ENCODE measurements around the gene MIEF2.

Gene MIEF2

DNA sequence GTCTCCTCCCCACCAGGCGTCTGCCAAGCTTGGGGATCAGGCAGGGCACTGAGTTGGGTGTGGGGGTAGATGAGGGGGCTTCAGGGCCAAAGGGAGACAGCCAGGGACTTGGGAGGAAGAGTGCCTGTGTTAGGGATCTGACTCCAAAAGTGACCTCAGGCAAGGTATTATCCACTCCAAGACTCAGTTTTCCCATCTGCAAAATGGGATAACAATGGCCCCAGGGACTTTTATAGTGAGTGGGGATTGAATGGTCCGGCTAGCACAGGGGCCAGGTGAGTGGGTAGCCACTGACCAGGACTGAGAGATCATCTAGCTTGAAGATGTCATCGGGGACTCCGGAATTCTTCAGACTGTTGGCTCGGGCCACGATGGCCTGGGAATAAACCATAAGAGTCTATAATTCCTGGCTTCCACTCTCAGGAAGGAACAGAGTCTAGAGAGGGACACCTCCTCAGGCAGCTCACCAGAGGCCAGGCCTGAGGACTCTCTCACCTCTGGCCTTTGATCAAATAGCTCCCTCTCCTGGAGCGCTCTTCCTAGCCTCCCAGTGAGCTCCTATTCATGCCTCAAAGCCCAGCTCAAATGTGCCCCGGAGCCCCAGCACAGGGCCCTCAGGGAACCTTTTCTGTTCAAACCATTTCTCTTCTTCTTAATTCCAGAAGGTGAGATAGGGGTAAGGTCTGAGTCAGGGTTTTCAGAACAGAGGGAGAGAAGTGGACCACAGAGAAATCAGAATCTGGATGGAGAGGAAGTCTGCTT is 5.4 kb upstream of the MIEF2 start:
- Histone ChIP-seq H3K27ac (ENCODE audit: low read depth, low read length) (no peak overlapping the region), H3K4me3 (ENCODE audit: low read depth in 1 of 5, low read length in 5 of 5) (no peak overlapping the region), H3K9ac (ENCODE audit: low read length in 5 of 5) (no peak overlapping the region), H3K4me1 (ENCODE audit: control insufficient read depth in 5 of 5, insufficient read depth in 5 of 5, low read length in 5 of 5) (peaks cover 5 to 30% (median 29%) of the 10 kb centered on the region in 5 donors), H3K9me3 (ENCODE audit: control insufficient read depth in 5 of 5, low read length in 5 of 5) (no peaks in the 10 kb centered on the region), H3K36me3 (ENCODE audit: control insufficient read depth in 5 of 5, insufficient read depth in 5 of 5, low read length in 5 of 5) (peaks cover 0 to 67% (median 66%) of the 10 kb centered on the region in 5 donors), H3K27me3 (ENCODE audit: control insufficient read depth in 5 of 5, insufficient read depth in 4 of 5, low read length in 5 of 5) (no peaks in the 10 kb centered on the region)

DNA sequence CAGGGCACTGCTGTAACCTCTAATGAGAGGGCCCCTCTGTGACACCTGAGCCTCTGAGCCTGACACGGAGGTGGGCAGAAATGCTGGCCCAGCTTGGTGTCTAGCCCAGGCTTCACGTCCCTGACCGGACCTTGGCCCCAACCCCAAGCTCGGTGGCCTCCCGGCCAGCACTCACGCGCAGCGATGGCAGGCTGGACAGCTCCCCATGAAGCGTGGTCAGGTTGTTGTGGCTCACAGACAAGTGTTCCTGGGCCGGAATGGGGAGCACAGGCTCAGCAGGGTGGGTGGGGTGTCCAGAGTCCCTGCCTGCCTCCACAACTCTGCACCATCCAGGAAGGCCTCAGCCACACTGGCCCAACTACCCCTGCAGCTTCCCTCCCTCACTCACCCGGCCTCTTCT is 4.1 kb upstream of the MIEF2 start:
- Histone ChIP-seq H3K4me1 (ENCODE audit: control insufficient read depth in 5 of 5, insufficient read depth in 5 of 5, low read length in 5 of 5) (peaks cover 5 to 39% (median 36%) of the 10 kb centered on the region in 5 donors), H3K4me3 (ENCODE audit: low read depth in 1 of 5, low read length in 5 of 5) (no peak overlapping the region), H3K27me3 (ENCODE audit: control insufficient read depth in 5 of 5, insufficient read depth in 4 of 5, low read length in 5 of 5) (no peaks in the 10 kb centered on the region), H3K9me3 (ENCODE audit: control insufficient read depth in 5 of 5, low read length in 5 of 5) (no peaks in the 10 kb centered on the region), H3K36me3 (ENCODE audit: control insufficient read depth in 5 of 5, insufficient read depth in 5 of 5, low read length in 5 of 5) (peaks cover 0 to 55% (median 53%) of the 10 kb centered on the region in 5 donors), H3K27ac (ENCODE audit: low read depth, low read length) (no peak overlapping the region), H3K9ac (ENCODE audit: low read length in 5 of 5) (peak overlapping the region in 1 of 5 donors; percentile 90)

DNA sequence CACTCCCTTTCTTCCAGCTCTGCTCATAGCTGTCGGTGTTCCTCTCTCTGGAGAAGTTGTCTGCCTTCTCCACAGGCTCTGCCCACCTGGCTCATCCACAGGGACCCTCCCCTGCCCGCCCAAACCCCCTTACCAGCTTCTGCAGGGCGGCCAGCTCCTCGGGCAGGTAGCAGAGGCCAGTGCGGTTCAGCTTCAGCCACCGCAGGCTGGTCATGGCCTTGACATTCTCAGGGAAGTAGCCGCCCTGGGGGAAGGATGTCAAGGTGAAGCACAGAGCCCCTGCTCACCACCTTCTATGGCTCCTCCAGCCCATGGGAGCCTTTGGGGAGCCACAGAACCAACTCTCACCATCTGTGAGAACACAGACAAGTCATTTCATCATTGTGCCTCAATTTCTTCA is 3.7 kb upstream of the MIEF2 start:
- H3K4me1 ChIP-seq (ENCODE audit: control insufficient read depth in 5 of 5, insufficient read depth in 5 of 5, low read length in 5 of 5): peaks cover 5 to 44% (median 41%) of the 10 kb centered on the region in 5 donors
- H3K4me3 ChIP-seq (ENCODE audit: low read depth in 1 of 5, low read length in 5 of 5): peak overlapping the region in 4 of 5 donors; percentile 83 to 92 (median 89)
- H3K36me3 ChIP-seq (ENCODE audit: control insufficient read depth in 5 of 5, insufficient read depth in 5 of 5, low read length in 5 of 5): peaks cover 0 to 50% (median 49%) of the 10 kb centered on the region in 5 donors
- no peaks in the 10 kb centered on the region for H3K9me3 ChIP-seq (ENCODE audit: control insufficient read depth in 5 of 5, low read length in 5 of 5)
- peak overlapping the region; percentile 96 for H3K27ac ChIP-seq (ENCODE audit: low read depth, low read length)
- H3K9ac ChIP-seq (ENCODE audit: low read length in 5 of 5): peak overlapping the region in 4 of 5 donors; percentile 81 to 95 (median 92)
- H3K27me3 ChIP-seq (ENCODE audit: control insufficient read depth in 5 of 5, insufficient read depth in 4 of 5, low read length in 5 of 5): no peaks in the 10 kb centered on the region

DNA sequence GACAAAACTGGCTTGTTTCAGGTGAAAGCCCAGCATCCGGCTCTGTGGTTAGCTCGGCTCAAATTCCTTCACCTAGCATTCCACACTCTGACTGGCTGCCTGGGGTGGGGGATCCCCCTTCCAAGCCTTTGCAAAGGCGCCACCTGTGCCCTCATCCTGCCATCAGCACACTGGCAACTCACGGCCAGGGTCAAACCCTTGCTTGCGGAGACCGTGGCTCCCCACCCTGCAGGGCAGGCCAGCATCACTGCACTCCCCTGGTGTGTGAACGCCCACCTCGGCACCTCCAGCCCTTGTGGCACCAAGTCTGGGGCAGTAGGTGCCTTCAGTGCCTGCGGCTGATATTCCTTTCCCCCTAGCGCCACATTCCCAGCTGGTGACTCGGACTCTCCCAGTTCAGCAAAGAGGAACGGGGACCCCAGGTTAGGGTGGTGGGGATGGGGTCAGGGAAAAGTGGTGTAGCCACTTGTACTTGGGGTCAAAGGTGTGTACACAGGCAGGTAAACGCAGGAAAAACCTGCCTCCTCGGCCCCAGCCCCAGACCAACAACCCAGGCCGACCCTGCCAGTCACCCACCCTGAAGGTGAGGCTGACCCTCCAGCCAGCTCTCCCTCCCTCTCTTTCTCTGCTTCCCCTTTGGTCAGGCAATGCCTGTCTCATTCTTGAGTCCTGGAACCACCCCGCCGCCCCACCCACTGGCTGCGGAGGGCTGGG is 3.0 kb upstream of the MIEF2 start:
- Histone ChIP-seq H3K4me1 (ENCODE audit: control insufficient read depth in 5 of 5, insufficient read depth in 5 of 5, low read length in 5 of 5) (peaks cover 5 to 50% (median 47%) of the 10 kb centered on the region in 5 donors), H3K9ac (ENCODE audit: low read length in 5 of 5) (peak overlapping the region; percentile 81 to 95 (median 90)), H3K27me3 (ENCODE audit: control insufficient read depth in 5 of 5, insufficient read depth in 4 of 5, low read length in 5 of 5) (no peaks in the 10 kb centered on the region), H3K9me3 (ENCODE audit: control insufficient read depth in 5 of 5, low read length in 5 of 5) (no peaks in the 10 kb centered on the region), H3K36me3 (ENCODE audit: control insufficient read depth in 5 of 5, insufficient read depth in 5 of 5, low read length in 5 of 5) (peaks cover 0 to 44% (median 42%) of the 10 kb centered on the region in 5 donors), H3K27ac (ENCODE audit: low read depth, low read length) (peak overlapping the region; percentile 96), H3K4me3 (ENCODE audit: low read depth in 1 of 5, low read length in 5 of 5) (peak overlapping the region; percentile 73 to 92 (median 86))

DNA sequence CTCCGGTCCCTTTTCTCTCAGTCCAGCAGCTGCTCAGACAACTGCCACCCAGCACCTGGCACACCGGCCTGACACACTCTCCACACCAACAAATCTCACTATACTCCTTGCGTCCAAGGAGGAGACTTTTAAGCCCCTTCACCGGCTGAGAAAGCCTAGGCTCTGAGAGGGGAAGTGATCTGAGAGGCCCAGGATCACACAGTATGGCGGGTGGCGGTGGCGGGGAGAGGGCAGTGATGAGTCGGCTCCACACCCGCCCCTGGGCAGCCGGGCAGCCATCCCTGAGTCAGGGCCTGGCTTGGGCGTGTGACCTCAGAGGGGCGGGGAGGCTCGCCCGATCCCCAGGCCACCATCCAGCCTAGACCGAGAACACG is 2.5 kb upstream of the MIEF2 start:
- no peaks in the 10 kb centered on the region for H3K9me3 ChIP-seq (ENCODE audit: control insufficient read depth in 5 of 5, low read length in 5 of 5)
- H3K27ac ChIP-seq (ENCODE audit: low read depth, low read length): peak overlapping the region; percentile 96
- peak overlapping the region; percentile 81 to 95 (median 90) for H3K9ac ChIP-seq (ENCODE audit: low read length in 5 of 5)
- peak overlapping the region; percentile 73 to 92 (median 86) for H3K4me3 ChIP-seq (ENCODE audit: low read depth in 1 of 5, low read length in 5 of 5)
- H3K36me3 ChIP-seq (ENCODE audit: control insufficient read depth in 5 of 5, insufficient read depth in 5 of 5, low read length in 5 of 5): peaks cover 0 to 41% (median 38%) of the 10 kb centered on the region in 5 donors
- peaks cover 5 to 55% (median 52%) of the 10 kb centered on the region in 5 donors for H3K4me1 ChIP-seq (ENCODE audit: control insufficient read depth in 5 of 5, insufficient read depth in 5 of 5, low read length in 5 of 5)
- H3K27me3 ChIP-seq (ENCODE audit: control insufficient read depth in 5 of 5, insufficient read depth in 4 of 5, low read length in 5 of 5): no peaks in the 10 kb centered on the region

DNA sequence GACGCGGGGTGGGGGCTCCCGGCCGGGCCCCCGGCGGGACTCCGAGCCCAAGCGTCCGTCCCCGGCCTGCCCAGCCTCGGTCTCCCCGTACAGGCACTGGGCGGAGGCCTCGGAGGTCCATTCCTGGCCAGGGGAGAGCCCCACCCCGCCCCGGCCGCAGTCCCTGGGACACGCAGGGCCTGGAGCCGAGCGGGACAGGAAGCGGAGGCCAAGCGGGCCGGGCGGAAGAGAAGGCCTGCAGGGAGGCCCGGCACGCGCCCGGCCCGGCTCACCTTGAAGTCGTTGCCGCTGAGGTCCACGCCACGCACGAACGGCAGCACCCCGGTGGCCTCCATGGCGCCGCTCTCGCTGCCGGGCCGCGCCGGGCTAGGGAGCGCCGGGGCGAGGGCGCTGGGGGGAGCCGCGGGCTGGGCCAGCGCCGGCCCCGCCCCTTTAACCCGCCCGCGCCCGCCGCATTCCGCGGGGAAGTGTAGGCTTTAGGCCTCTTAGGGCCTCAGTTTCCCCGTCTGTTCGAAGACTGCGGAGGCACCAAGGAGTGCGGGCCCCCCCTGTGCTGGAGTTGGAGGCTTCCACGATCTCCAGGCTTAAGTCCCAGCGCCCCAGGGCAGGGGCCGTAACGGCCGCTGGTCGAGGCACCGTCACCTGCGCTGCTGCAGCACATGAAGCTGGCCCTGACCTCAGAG is 2.0 kb upstream of the MIEF2 start, which contains the start of gene FLII:
Gene FLII, minus strand, starts transcription at position 383 of the 683 bp plus-strand sequence. Its CDS starts 48 bp downstream, at position 335.
- Histone ChIP-seq H3K4me1 (ENCODE audit: control insufficient read depth in 5 of 5, insufficient read depth in 5 of 5, low read length in 5 of 5) (peaks cover 5 to 56% (median 52%) of the 10 kb centered on the region in 5 donors), H3K27ac (ENCODE audit: low read depth, low read length) (peak within 1 kb of the TSS; percentile 96), H3K4me3 (ENCODE audit: low read depth in 1 of 5, low read length in 5 of 5) (peak within 1 kb of the TSS; percentile 73 to 92 (median 86)), H3K36me3 (ENCODE audit: control insufficient read depth in 5 of 5, insufficient read depth in 5 of 5, low read length in 5 of 5) (peaks cover 0 to 41% (median 38%) of the 10 kb centered on the region in 5 donors), H3K9me3 (ENCODE audit: control insufficient read depth in 5 of 5, low read length in 5 of 5) (no peaks in the 10 kb centered on the region), H3K9ac (ENCODE audit: low read length in 5 of 5) (peak within 1 kb of the TSS; percentile 81 to 95 (median 90)), H3K27me3 (ENCODE audit: control insufficient read depth in 5 of 5, insufficient read depth in 4 of 5, low read length in 5 of 5) (no peaks in the 10 kb centered on the region)

DNA sequence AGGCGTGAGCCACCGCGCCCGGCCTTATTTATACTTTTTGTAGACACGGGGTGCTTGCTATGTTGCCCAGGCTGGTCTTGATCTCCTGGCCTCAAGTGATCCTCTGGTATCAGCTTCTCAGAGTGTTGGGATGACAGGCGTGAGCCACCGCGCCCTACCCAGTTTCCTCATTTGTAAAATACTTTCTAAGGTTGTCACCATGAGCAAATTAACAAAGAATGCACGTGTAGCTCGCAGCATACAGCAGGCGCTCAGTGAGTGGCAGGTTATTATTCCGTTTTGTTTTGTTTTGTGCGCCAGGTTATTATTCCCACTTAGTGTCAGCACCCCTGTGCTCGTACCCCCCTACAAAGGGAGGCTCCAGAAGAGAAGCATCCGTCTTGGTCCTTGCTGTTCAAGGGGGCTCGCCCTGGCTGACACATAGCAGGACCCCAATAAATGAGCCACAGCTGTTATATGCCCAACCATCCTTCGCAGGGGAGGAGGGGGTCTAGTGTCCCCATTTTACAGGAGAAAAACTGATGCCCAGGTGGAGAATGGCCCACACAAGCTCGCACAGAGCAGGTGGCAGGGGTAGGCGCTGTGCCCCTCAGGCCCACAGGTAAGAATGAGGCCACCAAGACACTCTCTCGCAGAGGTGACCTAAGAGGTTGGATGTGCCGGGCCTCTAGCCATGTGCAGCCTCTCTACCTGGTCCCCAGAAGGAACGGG is 686 bp upstream of the MIEF2 start:
- peak overlapping the region in 1 of 5 donors; percentile 90 for H3K9ac ChIP-seq (ENCODE audit: low read length in 5 of 5)
- H3K4me3 ChIP-seq (ENCODE audit: low read depth in 1 of 5, low read length in 5 of 5): peak overlapping the region; percentile 58 to 95 (median 84)
- peaks cover 0 to 41% (median 38%) of the 10 kb centered on the region in 5 donors for H3K36me3 ChIP-seq (ENCODE audit: control insufficient read depth in 5 of 5, insufficient read depth in 5 of 5, low read length in 5 of 5)
- H3K27ac ChIP-seq (ENCODE audit: low read depth, low read length): peak overlapping the region; percentile 93
- H3K27me3 ChIP-seq (ENCODE audit: control insufficient read depth in 5 of 5, insufficient read depth in 4 of 5, low read length in 5 of 5): no peaks in the 10 kb centered on the region
- peaks cover 5 to 56% (median 52%) of the 10 kb centered on the region in 5 donors for H3K4me1 ChIP-seq (ENCODE audit: control insufficient read depth in 5 of 5, insufficient read depth in 5 of 5, low read length in 5 of 5)
- H3K9me3 ChIP-seq (ENCODE audit: control insufficient read depth in 5 of 5, low read length in 5 of 5): no peaks in the 10 kb centered on the region

DNA sequence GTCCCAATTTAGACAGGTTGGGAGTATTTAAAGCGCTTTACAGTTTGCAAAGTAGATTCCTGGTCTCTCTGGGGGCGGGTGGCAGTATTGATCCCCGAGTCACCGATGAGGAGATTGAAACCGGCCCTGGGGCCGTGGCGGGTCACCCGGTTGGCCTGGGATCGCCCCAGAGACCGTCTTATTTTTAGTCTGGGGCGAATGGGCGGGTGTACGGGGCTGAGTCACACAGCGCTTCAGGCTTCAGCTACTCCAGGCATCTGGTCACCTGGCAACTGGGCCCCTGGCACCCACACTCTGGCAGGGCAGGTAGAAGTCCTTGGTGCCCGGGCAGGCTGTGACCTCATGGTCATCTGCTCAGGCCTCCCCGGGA is 669 bp downstream of the MIEF2 start:
- Histone ChIP-seq H3K9ac (ENCODE audit: low read length in 5 of 5) (peak overlapping the region; percentile 77 to 90 (median 87)), H3K4me1 (ENCODE audit: control insufficient read depth in 5 of 5, insufficient read depth in 5 of 5, low read length in 5 of 5) (peaks cover 5 to 56% (median 52%) of the 10 kb centered on the region in 5 donors), H3K36me3 (ENCODE audit: control insufficient read depth in 5 of 5, insufficient read depth in 5 of 5, low read length in 5 of 5) (peaks cover 0 to 38% (median 33%) of the 10 kb centered on the region in 5 donors), H3K27me3 (ENCODE audit: control insufficient read depth in 5 of 5, insufficient read depth in 4 of 5, low read length in 5 of 5) (no peaks in the 10 kb centered on the region), H3K9me3 (ENCODE audit: control insufficient read depth in 5 of 5, low read length in 5 of 5) (no peaks in the 10 kb centered on the region), H3K27ac (ENCODE audit: low read depth, low read length) (peak overlapping the region; percentile 93), H3K4me3 (ENCODE audit: low read depth in 1 of 5, low read length in 5 of 5) (peak overlapping the region; percentile 74 to 95 (median 84))

DNA sequence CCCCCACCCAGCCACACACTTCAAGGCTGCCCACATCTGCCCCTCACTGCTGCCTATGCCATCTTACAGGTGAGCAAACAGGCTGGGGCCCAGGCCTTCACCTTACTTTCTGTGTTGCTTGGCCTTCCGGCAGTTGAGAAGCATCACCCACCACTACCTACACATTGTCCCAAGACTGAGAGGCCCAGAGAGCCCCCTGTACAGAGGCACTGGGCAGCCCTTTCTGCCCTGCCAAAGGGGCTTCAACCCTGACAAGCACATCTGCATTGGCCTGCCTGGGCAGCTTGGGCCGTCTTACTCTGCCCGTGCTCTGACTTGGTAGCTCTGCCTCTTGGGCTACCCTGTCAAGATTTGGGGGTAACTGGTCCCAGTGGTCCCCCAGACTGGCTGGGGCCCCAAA is 1.2 kb downstream of the MIEF2 start:
- H3K4me3 ChIP-seq (ENCODE audit: low read depth in 1 of 5, low read length in 5 of 5): peak overlapping the region in 4 of 5 donors; percentile 54 to 95 (median 84)
- H3K4me1 ChIP-seq (ENCODE audit: control insufficient read depth in 5 of 5, insufficient read depth in 5 of 5, low read length in 5 of 5): peaks cover 4 to 51% (median 47%) of the 10 kb centered on the region in 5 donors
- H3K9me3 ChIP-seq (ENCODE audit: control insufficient read depth in 5 of 5, low read length in 5 of 5): no peaks in the 10 kb centered on the region

More for the DNA sequence above, 1.2 kb downstream of the MIEF2 start:
- Histone ChIP-seq H3K27ac (ENCODE audit: low read depth, low read length) (peak overlapping the region; percentile 93), H3K9ac (ENCODE audit: low read length in 5 of 5) (peak overlapping the region; percentile 45 to 90 (median 82)), H3K27me3 (ENCODE audit: control insufficient read depth in 5 of 5, insufficient read depth in 4 of 5, low read length in 5 of 5) (no peaks in the 10 kb centered on the region), H3K36me3 (ENCODE audit: control insufficient read depth in 5 of 5, insufficient read depth in 5 of 5, low read length in 5 of 5) (peaks cover 0 to 32% (median 28%) of the 10 kb centered on the region in 5 donors)
